GM23338 (cell line): ENCODE measurements around the gene TOM1L1. TPM values are rescaled to one million over a fixed set of nuclear protein-coding genes. Genes with fewer than 3 reads are reported as not detected.

ENCODE experiments used
- ATAC-seq: fragments of 200-7000 bp; cut with Tn5 transposase; 3 replicates; pipeline ENCODE4 v1.9.1; 2020
- DNase-seq: peaks from one replicate; pipeline ENCODE4 v3.0.0-alpha.2; 2015; ENCODE audit warnings: low spot score
- H2AFZ ChIP-seq: fragments of 200-600 bp; sonication (generic); 2 replicates; pipeline ENCODE4 v1.8.0; 2016; ENCODE audit warnings: antibody characterized with exemption, mild to moderate bottlenecking, moderate library complexity
- H3F3A ChIP-seq: fragments of 200-600 bp; sonication (generic); replicated peaks from 2 replicates; pipeline ENCODE4 v1.8.0; 2017; ENCODE audit warnings: antibody characterized with exemption, mixed run types, low read depth
- H3K27ac ChIP-seq: fragments of 200-600 bp; sonication (generic); 2 replicates; pipeline ENCODE4 v1.6.1; 2016; ENCODE audit warnings: low read depth
- H3K27me3 ChIP-seq: fragments of 200-600 bp; sonication (generic); 2 replicates; pipeline ENCODE4 v1.8.0; 2016; ENCODE audit warnings: mild to moderate bottlenecking, mixed run types, moderate library complexity; ENCODE audit not compliant: insufficient read depth
- H3K36me3 ChIP-seq: fragments of 200-600 bp; sonication (generic); 2 replicates; pipeline ENCODE4 v1.8.0; 2016; ENCODE audit warnings: mild to moderate bottlenecking; ENCODE audit not compliant: insufficient read depth
- H3K4me1 ChIP-seq: fragments of 200-600 bp; sonication (generic); 2 replicates; pipeline ENCODE4 v1.8.0; 2016; ENCODE audit warnings: mild to moderate bottlenecking, moderate library complexity; ENCODE audit not compliant: insufficient read depth
- H3K4me2 ChIP-seq: fragments of 200-600 bp; sonication (generic); 2 replicates; pipeline ENCODE4 v1.7.1; 2017; ENCODE audit warnings: mixed run types
- H3K4me3 ChIP-seq: fragments of 200-600 bp; sonication (generic); 2 replicates; pipeline ENCODE4 v1.6.1; 2016; ENCODE audit warnings: mixed run types
- H3K79me2 ChIP-seq: fragments of 200-600 bp; sonication (generic); replicated peaks from 2 replicates; pipeline ENCODE4 v1.8.0; 2017; ENCODE audit warnings: mild to moderate bottlenecking; ENCODE audit not compliant: insufficient read depth
- H3K9me2 ChIP-seq: fragments of 200-600 bp; sonication (generic); 2 replicates; pipeline ENCODE4 v1.8.0; 2017; ENCODE audit not compliant: insufficient read depth
- H4K20me1 ChIP-seq: fragments of 200-600 bp; sonication (generic); replicated peaks from 2 replicates; pipeline ENCODE4 v1.8.0; 2017; ENCODE audit warnings: mild to moderate bottlenecking; ENCODE audit not compliant: insufficient read depth
- H3K27ac Mint-ChIP-seq: 2 replicates; pipeline ENCODE4 v1.8.0; 2020; ENCODE audit warnings: inconsistent platforms, mild to moderate bottlenecking, moderate library complexity, mixed read lengths
- H3K27me3 Mint-ChIP-seq: 3 replicates; pipeline ENCODE4 v1.8.0; 2022; ENCODE audit warnings: low read depth, mild to moderate bottlenecking, moderate library complexity, mixed read lengths, inconsistent platforms; ENCODE audit not compliant: insufficient read depth, poor library complexity
- H3K36me3 Mint-ChIP-seq: 3 replicates; pipeline ENCODE4 v1.8.0; 2021; ENCODE audit warnings: low read depth, mild to moderate bottlenecking, inconsistent platforms, moderate library complexity, mixed read lengths
- H3K4me1 Mint-ChIP-seq: 3 replicates; pipeline ENCODE4 v1.8.0; 2020; ENCODE audit warnings: mild to moderate bottlenecking, inconsistent platforms, mixed read lengths
- H3K4me3 Mint-ChIP-seq: 3 replicates; pipeline ENCODE4 v1.8.0; 2021; ENCODE audit warnings: moderate library complexity, mild to moderate bottlenecking, inconsistent platforms, mixed read lengths
- H3K9me3 Mint-ChIP-seq: 3 replicates; pipeline ENCODE4 v1.8.0; 2020; ENCODE audit warnings: moderate library complexity, mild to moderate bottlenecking, inconsistent platforms, mixed read lengths
- CREB1 ChIP-seq: fragments of 250-450 bp; sonication (Bioruptor Pico); IDR thresholded peaks from 2 replicates; pipeline ENCODE4 v1.5.0; 2020; ENCODE audit warnings: low read depth, mild to moderate bottlenecking, moderate library complexity
- EZH2 ChIP-seq: fragments of 200-600 bp; sonication (generic); IDR thresholded peaks from one replicate; pipeline ENCODE4 v1.8.0; 2017; ENCODE audit warnings: antibody characterized with exemption, mild to moderate bottlenecking, low read depth; ENCODE audit not compliant: unreplicated experiment
- EZH2phosphoT487 ChIP-seq: fragments of 200-600 bp; sonication (generic); IDR thresholded peaks from one replicate; pipeline ENCODE4 v1.8.1; 2018; ENCODE audit warnings: antibody characterized with exemption; ENCODE audit not compliant: unreplicated experiment
- JUNB ChIP-seq: IDR thresholded peaks from one replicate; pipeline ENCODE4 v1.6.1; 2016; ENCODE audit warnings: antibody characterized with exemption; ENCODE audit not compliant: unreplicated experiment
- NANOG ChIP-seq: IDR thresholded peaks from 2 replicates; pipeline ENCODE4 v1.6.1; 2016; ENCODE audit warnings: antibody characterized with exemption, borderline replicate concordance
- POLR2AphosphoS5 ChIP-seq: IDR thresholded peaks from 2 replicates; pipeline ENCODE4 v1.6.1; 2016; ENCODE audit warnings: antibody characterized with exemption, low read depth
- STAT1 ChIP-seq: IDR thresholded peaks from one replicate; pipeline ENCODE4 v1.6.1; 2016; ENCODE audit warnings: antibody characterized with exemption; ENCODE audit not compliant: unreplicated experiment
- ZNF331 ChIP-seq: fragments of 250-450 bp; sonication (Bioruptor Pico); IDR thresholded peaks from 2 replicates; pipeline ENCODE4 v1.5.0; 2020; ENCODE audit warnings: low read depth, mild to moderate bottlenecking, moderate library complexity
- polyA plus RNA-seq: library from polyadenylated mRNA; unstranded; fragments of >200 nt; fragmentation: Nextera tagmentation; extraction: Ambion mirVana; gene quantifications from 2 replicates; pipeline ENCODE4 v1.2.1, GENCODE V29; 2016
- total RNA-seq: library from RNA; depleted of rRNA; stranded (reverse); fragments of >200 nt; shearing (Covaris generic); gene quantifications from 2 replicates; pipeline ENCODE4 v1.2.3, GENCODE V29; 2014
- TF ChIP-seq, protein P1 (sequence below), 2 experiments: fragments of 200-600 bp in 1 of 2; sonication (generic) in 1 of 2; conservative IDR thresholded peaks; 2 replicates each; pipeline versions ENCODE4 v1.5.1 to v1.6.1; 2016 to 2017; ENCODE audit warnings: antibody characterized with exemption in 2 of 2, low read depth in 2 of 2, mild to moderate bottlenecking in 2 of 2, moderate library complexity in 1 of 2
- TF ChIP-seq, protein P2 (sequence below): IDR thresholded peaks from 2 replicates; pipeline ENCODE4 v1.6.1; 2016; ENCODE audit warnings: antibody characterized with exemption
- TF ChIP-seq, protein P3 (sequence below): IDR thresholded peaks from one replicate; pipeline ENCODE4 v1.6.1; 2018; ENCODE audit warnings: antibody characterized with exemption; ENCODE audit not compliant: unreplicated experiment

TOM1L1 gene
- total and polyA plus RNA-seq, 2 experiments from 2014 or later = 46.8 to 58.0 TPM

DNA sequence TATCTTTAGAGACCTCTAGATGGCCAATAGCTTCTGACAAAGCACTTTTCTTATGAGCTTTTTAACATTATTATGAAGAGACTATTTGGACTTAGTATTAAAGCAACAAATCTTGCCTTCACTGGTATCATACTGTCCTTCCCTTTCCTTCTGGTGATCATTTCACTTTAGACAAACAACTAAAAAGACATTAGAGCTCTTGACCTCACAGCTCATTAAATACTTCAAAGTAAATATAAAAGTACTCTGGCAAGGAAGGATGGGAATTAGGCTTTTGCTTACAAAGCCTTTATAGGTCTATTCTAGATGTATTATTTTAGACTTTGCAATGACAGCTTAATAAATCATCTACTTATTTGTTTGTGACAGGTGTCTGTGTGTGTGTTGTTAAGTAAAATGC, 79.0 kb downstream of the TOM1L1 start (continued):
- TF ChIP-seq, protein P1, sequence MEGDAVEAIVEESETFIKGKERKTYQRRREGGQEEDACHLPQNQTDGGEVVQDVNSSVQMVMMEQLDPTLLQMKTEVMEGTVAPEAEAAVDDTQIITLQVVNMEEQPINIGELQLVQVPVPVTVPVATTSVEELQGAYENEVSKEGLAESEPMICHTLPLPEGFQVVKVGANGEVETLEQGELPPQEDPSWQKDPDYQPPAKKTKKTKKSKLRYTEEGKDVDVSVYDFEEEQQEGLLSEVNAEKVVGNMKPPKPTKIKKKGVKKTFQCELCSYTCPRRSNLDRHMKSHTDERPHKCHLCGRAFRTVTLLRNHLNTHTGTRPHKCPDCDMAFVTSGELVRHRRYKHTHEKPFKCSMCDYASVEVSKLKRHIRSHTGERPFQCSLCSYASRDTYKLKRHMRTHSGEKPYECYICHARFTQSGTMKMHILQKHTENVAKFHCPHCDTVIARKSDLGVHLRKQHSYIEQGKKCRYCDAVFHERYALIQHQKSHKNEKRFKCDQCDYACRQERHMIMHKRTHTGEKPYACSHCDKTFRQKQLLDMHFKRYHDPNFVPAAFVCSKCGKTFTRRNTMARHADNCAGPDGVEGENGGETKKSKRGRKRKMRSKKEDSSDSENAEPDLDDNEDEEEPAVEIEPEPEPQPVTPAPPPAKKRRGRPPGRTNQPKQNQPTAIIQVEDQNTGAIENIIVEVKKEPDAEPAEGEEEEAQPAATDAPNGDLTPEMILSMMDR (conservative IDR thresholded peaks at IDR 0.05; ENCODE audit: low read depth in 2 of 2) = no peak
- TF ChIP-seq JUNB = no peak

DNA sequence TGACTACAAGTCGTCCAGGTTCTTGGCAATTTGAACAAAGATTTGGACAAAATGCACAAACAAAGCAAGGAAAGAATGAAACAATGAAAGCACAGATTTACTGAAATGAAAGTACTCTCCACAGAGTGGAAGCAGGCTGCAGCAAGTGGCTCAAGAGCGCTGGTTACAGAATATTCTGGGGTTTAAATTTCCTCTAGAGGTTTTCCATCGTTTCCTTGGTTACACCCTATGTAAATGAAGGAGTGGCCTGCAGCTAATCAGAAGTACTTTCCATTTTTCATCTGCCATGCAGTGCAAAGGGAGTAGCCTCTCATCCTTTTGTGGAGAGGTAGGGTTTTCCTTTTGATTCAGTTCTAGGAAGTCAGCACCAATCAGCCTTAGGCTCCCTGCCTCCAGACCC, 79.7 kb downstream of the TOM1L1 start:
- peaks cover 3% of the 10 kb centered on the region for H3K27me3 Mint-ChIP-seq
- H3K36me3 ChIP-seq = no peaks in the 10 kb centered on the region
- H3K27ac Mint-ChIP-seq = no peak overlapping the region
- H3K4me1 Mint-ChIP-seq = no peaks in the 10 kb centered on the region
- H3K36me3 Mint-ChIP-seq = peaks cover 29% of the 10 kb centered on the region
- DNase-seq (peak; percentile 11), ATAC-seq (no peak)
- peaks cover 18% of the 10 kb centered on the region for H3K9me3 Mint-ChIP-seq
- H3K9me2 ChIP-seq = no peaks in the 10 kb centered on the region
- H3K79me2 ChIP-seq = peaks cover 82% of the 10 kb centered on the region
- no peaks in the 10 kb centered on the region for H3K4me1 ChIP-seq
- no peak overlapping the region for H3K4me3 Mint-ChIP-seq
- H3K4me2 ChIP-seq = no peak overlapping the region
- no peaks in the 10 kb centered on the region for H3K27me3 ChIP-seq
- no peak overlapping the region for H3K27ac ChIP-seq
- H3F3A ChIP-seq = no peaks in the 10 kb centered on the region
- H2AFZ ChIP-seq = no peak overlapping the region
- no peaks in the 10 kb centered on the region for H4K20me1 ChIP-seq
- H3K4me3 ChIP-seq = no peak overlapping the region
- TF ChIP-seq JUNB (no peak), STAT1 (no peak), NANOG (no peak), EZH2 (no peak), ZNF331 (CRISPR knock-in tag) (no peak), POLR2AphosphoS5 (no peak), EZH2phosphoT487 (no peak), CREB1 (CRISPR knock-in tag) (no peak)
- TF ChIP-seq, protein P2, sequence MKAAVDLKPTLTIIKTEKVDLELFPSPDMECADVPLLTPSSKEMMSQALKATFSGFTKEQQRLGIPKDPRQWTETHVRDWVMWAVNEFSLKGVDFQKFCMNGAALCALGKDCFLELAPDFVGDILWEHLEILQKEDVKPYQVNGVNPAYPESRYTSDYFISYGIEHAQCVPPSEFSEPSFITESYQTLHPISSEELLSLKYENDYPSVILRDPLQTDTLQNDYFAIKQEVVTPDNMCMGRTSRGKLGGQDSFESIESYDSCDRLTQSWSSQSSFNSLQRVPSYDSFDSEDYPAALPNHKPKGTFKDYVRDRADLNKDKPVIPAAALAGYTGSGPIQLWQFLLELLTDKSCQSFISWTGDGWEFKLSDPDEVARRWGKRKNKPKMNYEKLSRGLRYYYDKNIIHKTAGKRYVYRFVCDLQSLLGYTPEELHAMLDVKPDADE = no peak
- TF ChIP-seq, protein P3, sequence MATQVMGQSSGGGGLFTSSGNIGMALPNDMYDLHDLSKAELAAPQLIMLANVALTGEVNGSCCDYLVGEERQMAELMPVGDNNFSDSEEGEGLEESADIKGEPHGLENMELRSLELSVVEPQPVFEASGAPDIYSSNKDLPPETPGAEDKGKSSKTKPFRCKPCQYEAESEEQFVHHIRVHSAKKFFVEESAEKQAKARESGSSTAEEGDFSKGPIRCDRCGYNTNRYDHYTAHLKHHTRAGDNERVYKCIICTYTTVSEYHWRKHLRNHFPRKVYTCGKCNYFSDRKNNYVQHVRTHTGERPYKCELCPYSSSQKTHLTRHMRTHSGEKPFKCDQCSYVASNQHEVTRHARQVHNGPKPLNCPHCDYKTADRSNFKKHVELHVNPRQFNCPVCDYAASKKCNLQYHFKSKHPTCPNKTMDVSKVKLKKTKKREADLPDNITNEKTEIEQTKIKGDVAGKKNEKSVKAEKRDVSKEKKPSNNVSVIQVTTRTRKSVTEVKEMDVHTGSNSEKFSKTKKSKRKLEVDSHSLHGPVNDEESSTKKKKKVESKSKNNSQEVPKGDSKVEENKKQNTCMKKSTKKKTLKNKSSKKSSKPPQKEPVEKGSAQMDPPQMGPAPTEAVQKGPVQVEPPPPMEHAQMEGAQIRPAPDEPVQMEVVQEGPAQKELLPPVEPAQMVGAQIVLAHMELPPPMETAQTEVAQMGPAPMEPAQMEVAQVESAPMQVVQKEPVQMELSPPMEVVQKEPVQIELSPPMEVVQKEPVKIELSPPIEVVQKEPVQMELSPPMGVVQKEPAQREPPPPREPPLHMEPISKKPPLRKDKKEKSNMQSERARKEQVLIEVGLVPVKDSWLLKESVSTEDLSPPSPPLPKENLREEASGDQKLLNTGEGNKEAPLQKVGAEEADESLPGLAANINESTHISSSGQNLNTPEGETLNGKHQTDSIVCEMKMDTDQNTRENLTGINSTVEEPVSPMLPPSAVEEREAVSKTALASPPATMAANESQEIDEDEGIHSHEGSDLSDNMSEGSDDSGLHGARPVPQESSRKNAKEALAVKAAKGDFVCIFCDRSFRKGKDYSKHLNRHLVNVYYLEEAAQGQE = no peak
- TF ChIP-seq, protein P1 (conservative IDR thresholded peaks at IDR 0.05; ENCODE audit: low read depth in 2 of 2) = no peak
